Mononuclear cell (primary cell): ENCODE measurements around the gene MAL. TPM values are rescaled to one million over a fixed set of nuclear protein-coding genes. Genes with fewer than 3 reads are reported as not detected.

Experiments used
- H3K27me3 ChIP-seq: 2 replicates; pipeline ENCODE4 v1.6.0; 2011; ENCODE audit warnings: low read length, control low read depth; ENCODE audit not compliant: insufficient read depth
- H3K4me1 ChIP-seq: 2 replicates; pipeline ENCODE4 v1.5.1; 2011; ENCODE audit warnings: mild to moderate bottlenecking, low read length, control low read depth; ENCODE audit not compliant: insufficient read depth
- H3K4me3 ChIP-seq: 2 replicates; pipeline ENCODE4 v1.5.1; 2011; ENCODE audit warnings: mild to moderate bottlenecking, low read length, moderate library complexity
- H3K9me3 ChIP-seq: 2 replicates; pipeline ENCODE4 v1.5.1; 2011; ENCODE audit warnings: low read depth, mild to moderate bottlenecking, control low read depth, low read length
- total RNA-seq: library from RNA; depleted of rRNA; stranded (reverse); fragments of >200 nt; gene quantifications from one replicate; pipeline ENCODE4 v1.2.3, GENCODE V29; 2012

The MAL gene
- total RNA-seq, 1 donor = 30.4 TPM

- Histone ChIP-seq H3K4me1 (peaks cover 18% of the 10 kb centered on the region), H3K4me3 (no peak overlapping the region), H3K27me3 (no peaks in the 10 kb centered on the region), H3K9me3 (no peaks in the 10 kb centered on the region)
Observed at GRCh38 chr2:95062242-95063085, 37.0 kb downstream of the MAL start.

DNA sequence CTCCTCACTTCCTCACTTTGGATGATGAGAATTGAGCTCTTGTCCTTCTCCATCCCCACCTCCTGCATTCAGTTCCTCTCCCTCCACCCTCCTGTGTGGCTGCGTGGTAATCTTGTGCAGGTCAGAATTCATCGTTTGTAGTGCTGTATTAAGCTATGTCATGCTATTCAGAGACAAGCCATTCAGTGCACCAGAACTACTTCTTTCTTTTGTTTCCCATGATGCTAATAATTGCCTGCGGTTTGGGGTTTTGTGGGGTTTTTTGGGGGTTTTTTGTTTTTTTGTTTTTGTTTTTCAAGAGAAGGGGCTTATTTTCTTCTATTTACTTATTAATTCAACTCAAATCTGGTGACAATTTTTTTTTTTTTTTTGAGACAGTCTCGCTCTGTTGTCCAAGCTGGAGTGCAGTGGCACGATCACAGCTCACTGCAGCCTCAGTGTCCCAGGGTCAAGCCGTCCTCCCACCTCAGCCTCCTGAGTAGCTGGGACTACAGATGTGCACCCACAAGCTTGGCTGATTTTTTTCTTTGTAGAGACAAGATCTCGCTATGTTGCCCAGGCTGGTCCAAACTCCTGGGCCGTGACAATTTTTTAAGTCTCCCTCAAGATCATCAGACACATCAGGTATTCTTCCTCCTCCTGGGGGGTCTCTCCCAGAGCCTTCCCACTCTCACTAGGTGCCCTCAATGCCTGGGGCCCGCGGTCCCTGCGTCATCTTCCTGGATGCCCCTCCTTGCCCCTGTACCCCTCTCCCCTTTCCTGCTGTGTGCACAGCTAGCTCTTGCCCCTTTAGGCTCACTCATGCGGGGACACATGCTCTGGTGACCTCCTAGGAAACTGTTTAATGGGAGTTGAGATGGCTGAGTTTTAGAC lies 37.8 kb downstream of the MAL start:
- Histone ChIP-seq H3K4me1 (peaks cover 18% of the 10 kb centered on the region), H3K4me3 (no peak overlapping the region), H3K27me3 (no peaks in the 10 kb centered on the region), H3K9me3 (no peaks in the 10 kb centered on the region)

GRCh38 chr2:95068256-95068655 lies 42.7 kb downstream of the MAL start:
- Histone ChIP-seq H3K27me3 (no peaks in the 10 kb centered on the region), H3K4me1 (peaks cover 3% of the 10 kb centered on the region), H3K4me3 (no peak overlapping the region), H3K9me3 (no peaks in the 10 kb centered on the region)

GRCh38 chr2:95069465-95069864 lies 44.0 kb downstream of the MAL start:
- Histone ChIP-seq H3K4me1 (peaks cover 15% of the 10 kb centered on the region), H3K27me3 (no peaks in the 10 kb centered on the region), H3K9me3 (no peaks in the 10 kb centered on the region), H3K4me3 (no peak overlapping the region)

DNA sequence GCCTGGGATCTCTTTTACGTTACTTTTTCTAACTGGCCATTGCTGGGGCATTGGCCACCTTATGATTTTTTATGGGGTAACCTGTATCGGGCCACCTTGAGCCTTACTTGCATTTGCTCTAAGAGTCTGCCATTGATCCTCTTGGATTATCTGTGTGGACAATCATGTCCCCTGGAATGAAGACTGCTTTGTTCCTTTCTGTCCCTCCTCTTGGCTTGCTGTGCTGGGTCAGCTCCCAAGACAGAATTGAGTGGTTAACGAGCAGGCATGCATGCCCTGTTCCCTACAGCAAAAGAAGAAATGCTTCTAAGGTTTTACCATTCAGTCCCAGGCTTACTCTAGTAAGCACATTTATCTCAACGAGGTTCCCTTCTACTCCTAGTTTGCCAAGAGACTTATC lies 46.3 kb downstream of the MAL start:
- peaks cover 37% of the 10 kb centered on the region for H3K4me1 ChIP-seq
- H3K9me3 ChIP-seq = no peaks in the 10 kb centered on the region
- H3K27me3 ChIP-seq = no peaks in the 10 kb centered on the region
- H3K4me3 ChIP-seq = no peak overlapping the region

DNA sequence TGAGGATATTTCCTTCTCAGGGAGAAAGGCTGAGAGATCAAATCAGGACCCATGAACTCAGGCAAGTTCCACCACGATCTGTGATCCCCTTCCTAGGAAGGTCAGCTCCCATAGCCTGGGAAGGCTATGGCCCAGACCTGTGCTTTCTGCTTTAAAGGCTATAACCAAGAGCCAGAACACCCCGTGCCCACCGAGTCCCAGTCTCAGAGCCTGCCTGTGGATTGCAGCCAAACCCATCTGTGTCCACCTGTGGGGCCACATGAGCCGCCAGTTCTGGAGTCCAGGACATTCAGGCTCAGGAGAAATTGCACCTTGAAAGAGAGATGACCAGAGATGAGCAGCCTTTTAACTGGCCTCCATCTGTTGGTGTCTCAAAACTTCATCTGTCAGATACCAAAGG lies 46.9 kb downstream of the MAL start:
- Histone ChIP-seq H3K4me3 (no peak overlapping the region), H3K9me3 (no peaks in the 10 kb centered on the region), H3K4me1 (peaks cover 43% of the 10 kb centered on the region), H3K27me3 (no peaks in the 10 kb centered on the region)

DNA sequence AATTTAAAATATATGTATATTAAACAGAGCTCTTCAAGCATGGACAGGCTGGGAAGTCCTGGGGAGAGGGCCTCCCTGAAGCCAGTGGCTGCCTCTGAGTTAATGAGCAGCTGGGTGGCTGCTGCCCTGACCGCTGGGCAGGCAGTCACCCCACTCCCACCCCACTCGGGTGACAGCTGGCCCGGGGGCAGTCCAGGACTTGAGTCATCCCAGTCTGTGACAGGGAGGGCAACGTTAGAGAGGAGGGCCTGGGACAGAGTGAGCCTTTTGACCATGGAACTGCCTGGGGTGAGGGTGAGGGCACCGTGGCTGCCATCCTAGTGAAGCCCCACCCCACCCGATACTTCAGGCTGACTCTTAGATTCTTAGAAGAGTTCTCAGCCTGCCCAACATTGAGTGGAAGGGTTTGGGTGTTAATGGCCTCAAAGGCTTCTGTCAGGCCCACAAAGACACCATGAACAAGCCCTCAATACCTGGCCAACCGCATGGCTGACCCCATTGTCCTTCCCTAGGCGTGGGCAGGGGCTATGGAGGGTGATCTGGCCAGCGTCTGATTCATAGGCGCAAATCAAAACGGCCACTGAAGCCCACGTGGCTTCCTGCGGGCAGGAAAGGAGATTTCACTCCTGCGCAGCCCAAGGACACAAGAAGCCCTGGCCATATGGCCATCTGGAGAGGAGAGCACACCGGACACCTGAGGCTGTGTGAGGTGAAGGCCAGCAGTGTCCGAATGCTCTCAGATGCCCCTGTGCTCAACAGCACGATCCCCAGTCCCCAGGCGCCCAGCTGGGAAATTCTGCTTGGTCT lies 48.6 kb downstream of the MAL start:
- Histone ChIP-seq H3K27me3 (no peaks in the 10 kb centered on the region), H3K4me3 (no peak overlapping the region), H3K4me1 (peaks cover 44% of the 10 kb centered on the region), H3K9me3 (no peaks in the 10 kb centered on the region)

DNA sequence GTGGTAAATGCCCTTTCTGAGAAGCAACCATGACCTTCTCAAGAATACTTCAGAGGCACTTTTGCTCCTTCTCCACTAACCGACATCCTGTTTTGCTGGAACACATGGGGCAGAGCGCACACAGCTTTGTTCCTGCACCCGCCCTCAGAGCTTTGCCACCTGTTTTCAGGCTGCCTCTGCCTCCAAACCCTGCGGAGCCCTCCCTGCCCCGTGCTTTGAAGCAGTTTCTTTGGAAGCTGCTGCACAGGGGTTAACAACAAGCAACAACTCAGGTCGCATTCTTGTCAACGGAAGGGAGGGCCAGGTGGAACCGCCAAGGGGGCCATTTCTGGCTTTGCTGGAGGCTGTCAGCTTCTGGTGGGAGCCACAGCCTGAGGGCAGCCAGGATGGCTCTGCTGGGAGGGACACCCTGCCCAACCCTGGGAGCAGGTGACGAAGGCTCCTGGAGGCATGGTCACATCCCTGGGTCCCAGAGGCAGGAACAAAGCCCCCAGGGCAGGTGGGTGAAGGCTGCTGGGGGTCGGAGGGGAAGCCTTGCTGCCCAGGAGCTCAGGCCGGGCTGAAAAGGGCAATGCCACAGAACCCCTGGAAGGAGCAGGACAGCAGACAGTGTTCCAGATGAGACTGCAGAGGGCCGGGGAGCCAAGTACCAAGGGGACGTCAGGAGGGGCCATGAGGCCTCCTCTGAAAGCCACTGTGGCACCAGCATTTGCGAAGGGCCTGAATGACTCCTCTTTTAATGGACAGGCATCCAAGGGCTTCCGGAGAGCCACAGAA lies 49.3 kb downstream of the MAL start:
- no peaks in the 10 kb centered on the region for H3K27me3 ChIP-seq
- peaks cover 46% of the 10 kb centered on the region for H3K4me1 ChIP-seq
- no peaks in the 10 kb centered on the region for H3K9me3 ChIP-seq
- H3K4me3 ChIP-seq = peak overlapping the region; percentile 23

DNA sequence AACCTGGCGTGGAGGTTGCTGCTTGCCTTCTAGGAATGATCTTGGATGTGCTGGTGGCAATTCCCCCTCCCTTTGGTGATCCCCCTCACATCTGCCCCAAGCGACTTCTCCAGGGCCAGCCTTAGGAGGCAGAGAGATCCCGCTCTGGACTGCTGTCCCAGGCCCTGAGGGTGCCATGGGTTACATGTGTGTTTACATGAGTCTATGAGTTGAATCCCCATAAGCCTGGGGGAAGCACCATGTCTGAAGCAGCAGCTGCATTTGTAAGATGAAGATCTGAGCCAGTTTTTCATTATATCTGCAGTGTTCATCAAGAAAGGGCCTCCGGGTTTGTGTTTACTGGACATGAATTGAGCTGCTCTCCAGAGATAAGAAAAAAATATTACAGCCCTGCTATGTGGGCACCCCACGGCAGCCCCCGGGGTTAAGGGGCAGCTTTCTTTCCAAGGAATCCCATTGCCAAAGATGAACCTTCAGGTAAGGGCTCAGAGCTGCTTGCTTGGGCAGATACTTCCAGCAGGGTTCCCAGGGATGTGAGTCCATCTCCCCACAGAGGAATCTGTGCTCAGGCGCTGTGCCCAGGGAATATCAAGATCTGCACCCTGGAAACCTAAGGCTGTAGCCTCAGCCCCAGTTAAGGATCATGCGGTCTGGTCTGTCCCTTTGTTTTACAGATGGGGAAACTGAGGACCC lies 50.1 kb downstream of the MAL start:
- Histone ChIP-seq H3K4me1 (peaks cover 46% of the 10 kb centered on the region), H3K27me3 (no peaks in the 10 kb centered on the region), H3K4me3 (peak overlapping the region; percentile 23), H3K9me3 (no peaks in the 10 kb centered on the region)

DNA sequence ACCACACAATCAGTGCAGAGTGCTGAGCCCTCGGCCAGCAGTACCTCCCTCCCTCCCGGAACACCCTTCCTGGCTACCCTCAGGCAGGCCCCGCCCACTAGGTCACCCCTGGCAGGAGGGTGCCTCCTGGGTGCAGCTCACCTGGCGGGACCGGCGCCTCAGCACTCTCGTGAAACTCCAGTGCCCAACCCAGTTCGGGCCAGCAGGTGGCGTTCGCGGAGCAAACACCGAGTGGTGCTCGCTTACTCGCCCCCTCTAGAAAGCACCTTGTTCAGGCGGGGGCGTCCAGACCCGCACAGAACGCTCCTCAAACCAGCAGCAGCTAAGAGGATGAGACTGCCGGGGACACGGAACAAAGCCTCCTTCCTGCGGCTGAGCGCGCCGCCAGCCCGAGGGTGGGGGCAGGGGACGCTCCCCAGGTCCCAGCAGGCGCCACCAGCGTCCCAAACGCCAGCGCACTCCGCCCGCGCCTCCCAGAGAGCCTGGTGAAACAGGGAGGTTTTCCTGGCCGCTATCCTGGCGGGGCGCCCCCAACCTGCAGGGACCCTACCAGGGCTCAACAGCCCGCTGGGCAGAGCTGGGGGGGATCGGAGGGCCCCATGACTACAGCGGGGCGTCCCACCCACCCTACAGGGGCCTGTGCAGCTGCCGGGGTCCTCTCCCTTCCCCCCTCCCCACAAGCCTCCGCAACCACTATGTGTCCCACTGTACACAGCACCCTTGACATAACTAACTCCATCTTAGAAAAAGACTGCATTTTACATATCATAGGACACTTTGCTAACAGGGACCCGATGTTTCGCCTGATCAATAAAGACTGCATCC lies 51.4 kb downstream of the MAL start:
- peaks cover 46% of the 10 kb centered on the region for H3K4me1 ChIP-seq
- H3K4me3 ChIP-seq = no peak overlapping the region
- H3K9me3 ChIP-seq = no peaks in the 10 kb centered on the region
- H3K27me3 ChIP-seq = no peaks in the 10 kb centered on the region

DNA sequence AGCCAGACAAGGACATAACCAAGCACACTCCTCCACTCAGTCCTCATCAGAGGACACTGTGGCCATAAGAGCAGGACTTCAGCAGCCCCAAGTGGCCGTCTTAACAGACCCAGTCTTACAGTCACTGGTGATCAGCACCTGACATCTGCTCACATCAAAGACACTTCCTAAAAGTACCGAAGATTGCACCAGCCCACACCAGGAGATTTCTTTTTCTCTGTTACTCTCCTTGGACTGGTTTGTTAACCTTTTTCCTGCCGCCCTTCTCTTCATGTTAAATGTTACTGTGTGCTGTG lies 52.0 kb downstream of the MAL start:
- Histone ChIP-seq H3K27me3 (no peaks in the 10 kb centered on the region), H3K9me3 (no peaks in the 10 kb centered on the region), H3K4me1 (peaks cover 46% of the 10 kb centered on the region), H3K4me3 (no peak overlapping the region)

GRCh38 chr2:95077861-95078603 lies 52.5 kb downstream of the MAL start:
- Histone ChIP-seq H3K4me3 (no peak overlapping the region), H3K27me3 (no peaks in the 10 kb centered on the region), H3K4me1 (peaks cover 46% of the 10 kb centered on the region), H3K9me3 (no peaks in the 10 kb centered on the region)

- Histone ChIP-seq H3K4me1 (peaks cover 34% of the 10 kb centered on the region), H3K27me3 (no peaks in the 10 kb centered on the region), H3K4me3 (no peak overlapping the region), H3K9me3 (no peaks in the 10 kb centered on the region)
Observed at GRCh38 chr2:95079199-95079683, 53.7 kb downstream of the MAL start.
